Keratinocyte (primary cell): ENCODE data around the gene NDUFA9. TPM values are rescaled to one million over a fixed set of nuclear protein-coding genes. Genes with fewer than 3 reads are reported as not detected.

Source experiments
- DNase-seq: peaks from one replicate; pipeline ENCODE4 v3.0.0-alpha.2; 2011; ENCODE audit warnings: low read depth, missing footprints, low spot score
- FAIRE-seq: peaks from 2 replicates; lab custom pipeline; 2011; peaks lifted over from hg19 to GRCh38; lab: Jason Lieb, UNC
- H2AFZ ChIP-seq: 2 replicates; pipeline ENCODE4 v1.6.0; 2012; ENCODE audit warnings: low read length, control low read depth, inconsistent platforms; ENCODE audit not compliant: control insufficient read depth
- H3K27ac ChIP-seq: 2 replicates; pipeline ENCODE4 v1.5.1; 2011; ENCODE audit warnings: low read length; ENCODE audit not compliant: control insufficient read depth, insufficient read depth
- H3K27me3 ChIP-seq: 3 replicates; pipeline ENCODE4 v1.6.0; 2011; ENCODE audit warnings: low read length; ENCODE audit not compliant: control insufficient read depth, insufficient read depth; ENCODE audit errors: extremely low read depth
- H3K36me3 ChIP-seq, 2 experiments: 2 replicates in 1 of 2; 3 replicates in 1 of 2; pipeline ENCODE4 v1.5.1; 2011; ENCODE audit warnings: low read length in 2 of 2, mild to moderate bottlenecking in 1 of 2; ENCODE audit not compliant: control insufficient read depth in 2 of 2, insufficient read depth in 2 of 2; ENCODE audit errors: extremely low read depth in 1 of 2
- H3K4me1 ChIP-seq: 3 replicates; pipeline ENCODE4 v1.5.1; 2011; ENCODE audit warnings: low read length; ENCODE audit not compliant: control insufficient read depth, insufficient read depth; ENCODE audit errors: extremely low read depth
- H3K4me2 ChIP-seq: 3 replicates; pipeline ENCODE4 v1.6.0; 2011; ENCODE audit warnings: low read depth, low read length; ENCODE audit not compliant: control insufficient read depth, insufficient read depth; ENCODE audit errors: extremely low read depth
- H3K4me3 ChIP-seq, 3 experiments: fragments of 200-600 bp in 1 of 3; sonication (generic) in 1 of 3; 2 replicates in 2 of 3; 3 replicates in 1 of 3; pipeline ENCODE4 v1.5.1; 2011 to 2016; ENCODE audit warnings: low read length in 3 of 3, mild to moderate bottlenecking in 3 of 3, control low read depth in 2 of 3, inconsistent platforms in 1 of 3, low read depth in 1 of 3, mixed read lengths in 1 of 3, mixed run types in 1 of 3, moderate library complexity in 1 of 3; ENCODE audit not compliant: control insufficient read depth in 2 of 3, insufficient read depth in 2 of 3; ENCODE audit errors: extremely low read depth in 1 of 3
- H3K79me2 ChIP-seq: 2 replicates; pipeline ENCODE4 v1.6.0; 2012; ENCODE audit warnings: low read length; ENCODE audit not compliant: control insufficient read depth, insufficient read depth
- H3K9ac ChIP-seq: 3 replicates; pipeline ENCODE4 v1.6.0; 2011; ENCODE audit warnings: low read length; ENCODE audit not compliant: control insufficient read depth, insufficient read depth; ENCODE audit errors: extremely low read depth
- H3K9me1 ChIP-seq: 3 replicates; pipeline ENCODE4 v1.6.0; 2011; ENCODE audit warnings: low read length; ENCODE audit not compliant: control insufficient read depth, insufficient read depth; ENCODE audit errors: extremely low read depth
- H3K9me3 ChIP-seq: 2 replicates; pipeline ENCODE4 v1.5.1; 2012; ENCODE audit warnings: low read depth, low read length; ENCODE audit not compliant: control insufficient read depth
- H4K20me1 ChIP-seq: 3 replicates; pipeline ENCODE4 v1.6.0; 2011; ENCODE audit warnings: low read length; ENCODE audit not compliant: control insufficient read depth, insufficient read depth; ENCODE audit errors: extremely low read depth
- CTCF ChIP-seq, 3 experiments: IDR thresholded peaks in 1 of 3; conservative IDR thresholded peaks in 1 of 3; optimal IDR thresholded peaks in 1 of 3; 2 replicates in 2 of 3; 3 replicates in 1 of 3; pipeline versions ENCODE3 to v1.5.1; 2011; ENCODE audit warnings: low read length in 3 of 3, mild to moderate bottlenecking in 3 of 3, moderate library complexity in 2 of 3, control low read depth in 1 of 3, inconsistent platforms in 1 of 3; ENCODE audit not compliant: insufficient read depth in 2 of 3; ENCODE audit errors: extremely low read depth in 1 of 3
- EZH2 ChIP-seq: IDR thresholded peaks from one replicate; pipeline ENCODE4 v1.6.1; 2012; ENCODE audit warnings: inconsistent platforms, mild to moderate bottlenecking, low read length, moderate library complexity
- dilution Hi-C: fragments of 300-500 bp; cut with MboI; formaldehyde crosslinking; loops from one replicate; pipeline ENCODE4 v1.7.0; 2020; ENCODE audit warnings: low sequenced_read_pairs; ENCODE audit not compliant: extremely low pct_ligation_motif_present
- polyA plus RNA-seq, 5 experiments: library from polyadenylated mRNA; depleted of rRNA in 3 of 5; stranded (reverse) in 3 of 5; stranded (forward) in 1 of 5; unstranded in 1 of 5; fragments of >200 nt; gene quantifications; 1 replicate in 1 of 5; 2 replicates in 3 of 5; 3 replicates in 1 of 5; pipeline versions ENCODE4 v1.2.1 to v1.2.3, GENCODE V29; 2011 to 2012; ENCODE audit warnings: missing spikeins in 2 of 5, low read depth in 1 of 5, low replicate concordance in 1 of 5

NDUFA9 gene
- polyA plus RNA-seq, 1 donor (not counting 4 experiments of a cell fraction or from before 2014, with no cell fraction given), result 84.6 TPM

GRCh38 chr12:4621511-4621910, 27.4 kb upstream of the NDUFA9 start:
- Histone ChIP-seq H3K27me3 (no peaks in the 10 kb centered on the region), H3K27ac (no peak overlapping the region), H3K9me1 (no peaks in the 10 kb centered on the region), H3K4me2 (no peak overlapping the region), H2AFZ (no peak overlapping the region), H3K4me1 (no peaks in the 10 kb centered on the region), H3K9ac (no peak overlapping the region), H3K36me3 (no peaks in the 10 kb centered on the region), H4K20me1 (no peaks in the 10 kb centered on the region), H3K4me3 (no peak overlapping the region), H3K79me2 (no peaks in the 10 kb centered on the region), H3K9me3 (no peaks in the 10 kb centered on the region)
- FAIRE-seq (no peak), DNase-seq (no peak)
- TF ChIP-seq CTCF (optimal IDR thresholded peaks at IDR 0.05 in 1 of 3, IDR thresholded peaks at IDR 0.05 in 1 of 3, conservative IDR thresholded peaks at IDR 0.05 in 1 of 3; ENCODE audit: extremely low read depth in 1 of 3, insufficient read depth in 2 of 3, low read length in 3 of 3) (no peak), EZH2 (no peak)
- dilution Hi-C loops, result no loop called here

DNA sequence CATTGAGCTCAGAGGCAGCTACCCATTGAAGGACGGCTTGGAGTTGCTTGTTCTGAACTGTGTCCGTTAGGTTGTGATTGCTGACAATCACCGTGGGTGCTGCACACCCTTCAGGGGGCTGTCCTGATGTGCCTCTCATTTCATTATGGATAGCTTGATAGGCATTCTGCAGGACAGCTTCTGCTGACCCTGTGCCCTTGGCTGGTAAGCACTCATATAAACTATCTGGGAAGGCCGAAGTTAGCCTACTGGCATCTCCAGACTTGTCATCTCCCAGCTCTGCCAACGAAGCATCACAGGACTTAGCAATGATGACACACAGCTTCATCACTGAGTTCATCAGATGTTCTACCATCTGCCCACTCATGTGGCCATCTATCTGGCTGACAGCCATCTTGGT, 22.4 kb upstream of the NDUFA9 start:
- Histone ChIP-seq H3K4me2 (no peak overlapping the region), H3K4me1 (no peaks in the 10 kb centered on the region), H2AFZ (no peak overlapping the region), H3K27ac (no peak overlapping the region), H3K9ac (no peak overlapping the region), H3K27me3 (no peaks in the 10 kb centered on the region), H3K36me3 (no peaks in the 10 kb centered on the region), H3K9me1 (no peaks in the 10 kb centered on the region), H3K9me3 (no peaks in the 10 kb centered on the region), H3K4me3 (no peak overlapping the region), H4K20me1 (no peaks in the 10 kb centered on the region), H3K79me2 (no peaks in the 10 kb centered on the region)
- dilution Hi-C loops, result no loop called here
- TF ChIP-seq EZH2 (no peak), CTCF (optimal IDR thresholded peaks at IDR 0.05 in 1 of 3, IDR thresholded peaks at IDR 0.05 in 1 of 3, conservative IDR thresholded peaks at IDR 0.05 in 1 of 3; ENCODE audit: extremely low read depth in 1 of 3, insufficient read depth in 2 of 3, low read length in 3 of 3) (no peak)
- no peak for DNase-seq
- FAIRE-seq, result no peak
